Endometrial microvascular endothelial cells (primary cell): ENCODE measurements around the gene QPCT. TPM values are rescaled to one million over a fixed set of nuclear protein-coding genes. Genes with fewer than 3 reads are reported as not detected.

ENCODE experiments used
- in situ Hi-C: cut with HindIII; loops from 2 replicates; pipeline ENCODE4 v1.10.0; 2017; ENCODE audit warnings: low sequenced_read_pairs, low pct_unique_long_range_greater_than_20kb; ENCODE audit errors: inconsistent ontology term
- total RNA-seq: library from RNA; depleted of rRNA; stranded (reverse); fragments of >200 nt; gene quantifications from one replicate; pipeline ENCODE4 v1.2.3, GENCODE V29; 2015; ENCODE audit errors: inconsistent ontology term

QPCT gene
- total RNA-seq, 1 donor from 2014 or later, result 25.2 TPM

- in situ Hi-C loops, result no loop called here
Measured at GRCh38 chr2:37350034-37350433, 5.6 kb downstream of the QPCT start.

DNA sequence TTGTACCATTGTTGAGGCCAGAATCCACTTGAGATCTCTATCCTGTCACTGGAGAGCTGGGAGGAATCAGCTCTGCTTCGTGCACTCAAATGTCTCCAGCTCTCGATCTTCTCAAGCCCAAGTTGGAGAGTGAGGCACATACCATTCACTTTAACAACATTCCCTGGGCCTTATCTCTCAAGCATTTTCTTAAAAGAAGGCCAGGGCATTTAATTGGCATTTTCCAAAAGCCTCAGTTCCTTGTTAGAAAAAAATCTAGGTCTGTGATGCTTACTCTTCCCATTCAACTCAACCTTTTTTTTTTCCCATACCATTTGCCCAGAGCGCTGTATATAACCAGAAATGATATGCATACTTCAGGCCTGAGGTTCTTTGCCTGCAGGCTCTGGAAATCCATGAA, 10.1 kb downstream of the QPCT start:
- in situ Hi-C loops, result no loop called here

DNA sequence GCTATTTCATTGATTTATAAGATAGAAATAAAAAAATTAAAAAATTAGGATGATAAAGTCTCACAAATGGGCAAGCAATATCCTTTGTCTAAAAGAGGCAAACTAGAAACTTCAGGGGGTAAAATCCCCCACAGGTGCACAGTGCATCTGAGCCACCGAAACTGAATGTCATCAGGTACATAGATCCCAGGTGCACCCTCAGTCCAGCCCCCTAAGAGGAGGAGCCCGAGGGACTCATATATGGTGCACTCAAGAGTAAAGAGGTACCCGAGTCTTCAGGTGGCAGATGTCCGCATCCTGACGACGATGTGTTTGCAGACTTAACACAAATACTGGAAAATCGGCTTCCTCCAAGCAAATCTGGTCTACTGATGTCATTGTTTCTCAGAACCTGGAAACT, 11.3 kb downstream of the QPCT start:
- in situ Hi-C loops, result no loop called here

GRCh38 chr2:37356299-37356698, 11.9 kb downstream of the QPCT start:
- in situ Hi-C loops, result no loop called here

GRCh38 chr2:37357069-37357468, 12.6 kb downstream of the QPCT start:
- in situ Hi-C loops, result no loop called here

- in situ Hi-C loops, result no loop called here
Measured at GRCh38 chr2:37357530-37357929, 13.1 kb downstream of the QPCT start.

DNA sequence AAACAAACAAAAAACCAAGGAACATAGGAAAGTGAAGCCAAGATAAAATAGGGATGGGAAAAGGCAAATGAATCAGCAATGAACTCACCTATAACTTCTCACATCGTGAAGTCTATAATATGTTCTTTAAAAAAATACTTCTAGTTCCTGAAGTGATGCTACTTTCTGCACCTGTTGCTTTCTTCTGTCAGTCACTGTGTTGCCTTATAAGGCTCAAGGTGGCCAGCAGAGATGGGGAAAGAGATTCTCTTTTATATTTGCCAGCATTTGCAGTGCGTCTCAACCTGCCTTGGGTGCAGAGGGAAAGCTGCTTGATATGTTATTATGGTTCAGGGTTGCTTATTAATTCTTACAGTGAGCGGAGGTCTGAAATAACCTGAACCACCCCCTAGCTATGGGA, 14.0 kb downstream of the QPCT start:
- in situ Hi-C loops, result no loop called here

GRCh38 chr2:37361216-37361815, 16.9 kb downstream of the QPCT start:
- in situ Hi-C loops, result no loop called here

DNA sequence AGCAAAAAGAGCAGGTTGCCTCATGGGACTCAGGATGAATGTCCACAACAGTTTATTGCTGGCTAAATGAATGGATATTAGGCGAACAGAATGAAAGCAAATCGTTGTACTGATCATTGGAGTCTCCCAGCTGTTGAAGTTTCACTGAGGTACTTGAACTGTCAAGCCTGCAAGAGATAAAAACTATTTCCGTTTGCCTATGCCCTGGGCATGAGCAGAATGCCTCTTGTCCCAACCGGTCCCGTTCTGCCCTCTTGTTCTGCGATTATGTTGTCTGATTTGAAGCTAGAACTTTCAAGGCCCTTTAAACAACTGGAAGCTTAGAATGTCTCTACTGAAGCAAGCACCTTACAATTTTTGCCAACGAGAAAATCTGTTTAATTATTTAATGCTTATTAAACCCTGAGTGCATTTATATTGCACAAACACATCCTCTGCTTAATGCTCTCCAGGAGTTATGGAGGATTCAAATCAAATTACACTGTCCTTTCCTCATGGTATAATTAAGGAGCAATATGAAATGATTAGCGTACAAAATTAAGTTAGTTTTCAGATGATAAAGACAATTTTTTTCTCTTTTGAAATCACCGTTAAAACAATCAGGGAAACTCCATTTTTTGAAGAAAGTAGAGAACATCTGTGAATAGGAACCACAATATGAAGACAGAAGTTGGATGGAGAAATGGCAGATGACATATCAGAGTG, 17.7 kb downstream of the QPCT start:
- in situ Hi-C loops, result no loop called here

DNA sequence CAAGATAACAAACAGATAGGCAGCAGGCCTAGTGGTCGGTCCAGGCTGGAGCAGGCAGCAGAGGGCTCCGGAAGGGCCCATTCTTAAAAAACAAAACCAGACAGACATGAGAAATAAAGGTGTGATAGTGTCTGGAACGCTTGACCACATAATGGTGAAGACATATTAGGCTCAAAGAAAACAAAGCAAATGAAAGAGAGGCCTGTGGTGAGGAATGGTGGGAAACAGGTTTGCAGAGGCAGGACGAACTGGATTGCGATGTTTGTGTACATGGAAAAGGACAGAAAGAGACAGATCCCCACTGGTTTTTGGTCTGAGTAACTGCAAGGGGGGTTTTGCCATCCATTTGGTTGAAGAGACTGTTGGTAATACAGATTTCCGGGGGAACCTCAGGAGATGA, 19.9 kb downstream of the QPCT start:
- in situ Hi-C loops, result no loop called here

DNA sequence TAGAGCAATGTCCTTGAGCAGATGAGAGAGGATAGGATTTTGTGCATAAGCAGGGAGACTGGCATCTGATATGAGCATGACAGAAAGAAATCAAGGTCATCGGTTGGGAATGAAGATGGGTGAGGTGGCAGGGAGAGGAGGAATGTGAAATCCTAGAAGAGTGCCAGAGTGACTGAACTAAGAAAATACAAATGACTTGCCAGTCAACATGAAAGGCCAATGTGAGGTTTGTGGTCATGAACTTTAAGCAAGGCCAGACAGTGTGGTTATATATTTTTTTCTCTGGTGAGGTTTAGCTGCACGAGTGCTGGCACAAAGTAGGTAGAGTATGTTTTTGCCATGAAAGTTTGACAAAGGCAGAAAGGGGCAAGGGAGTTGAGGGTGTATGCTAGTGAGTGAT, 21.2 kb downstream of the QPCT start:
- in situ Hi-C loops, result no loop called here

GRCh38 chr2:37366773-37367172, 22.3 kb downstream of the QPCT start:
- in situ Hi-C loops, result no loop called here

- in situ Hi-C loops, result no loop called here
Measured at GRCh38 chr2:37367310-37367709, 22.9 kb downstream of the QPCT start.

DNA sequence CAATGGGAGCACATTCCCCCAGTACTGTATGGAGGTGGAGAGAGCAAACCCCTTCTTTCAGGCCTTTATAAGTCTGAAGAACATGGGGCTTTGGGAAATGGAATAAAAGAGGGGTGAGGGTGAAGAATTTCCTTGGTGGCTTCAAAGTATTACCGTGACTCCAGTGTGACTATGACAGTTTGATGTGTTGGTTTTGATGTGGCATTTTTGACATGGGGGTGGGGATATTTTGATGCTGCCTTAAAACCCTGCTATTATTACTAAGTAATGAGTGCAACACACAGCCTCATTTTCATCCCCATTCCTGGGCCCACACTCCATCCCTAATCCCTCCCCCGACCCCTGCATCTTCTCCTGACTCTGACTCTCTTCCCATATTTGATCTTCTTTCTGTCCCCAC, 23.6 kb downstream of the QPCT start:
- in situ Hi-C loops, result no loop called here

DNA sequence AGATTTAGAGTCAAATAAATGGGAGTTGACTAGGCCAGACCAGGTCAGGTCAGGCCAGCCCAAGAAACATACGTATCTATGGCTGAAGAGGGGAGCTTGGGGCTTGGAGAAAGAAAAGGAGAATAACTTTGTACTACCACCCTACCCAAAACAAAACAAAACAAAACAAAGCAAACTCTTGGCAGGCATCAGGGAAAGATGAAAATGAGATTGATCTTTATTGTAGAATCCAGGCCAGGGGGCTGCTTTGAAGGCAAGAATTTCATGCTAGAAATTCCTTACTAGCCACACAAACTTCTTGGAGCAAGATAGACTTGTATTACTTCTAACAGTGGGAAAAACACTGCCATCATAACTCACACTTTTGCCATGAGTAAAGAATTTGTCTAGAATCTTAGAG, 26.2 kb downstream of the QPCT start:
- in situ Hi-C loops, result no loop called here

DNA sequence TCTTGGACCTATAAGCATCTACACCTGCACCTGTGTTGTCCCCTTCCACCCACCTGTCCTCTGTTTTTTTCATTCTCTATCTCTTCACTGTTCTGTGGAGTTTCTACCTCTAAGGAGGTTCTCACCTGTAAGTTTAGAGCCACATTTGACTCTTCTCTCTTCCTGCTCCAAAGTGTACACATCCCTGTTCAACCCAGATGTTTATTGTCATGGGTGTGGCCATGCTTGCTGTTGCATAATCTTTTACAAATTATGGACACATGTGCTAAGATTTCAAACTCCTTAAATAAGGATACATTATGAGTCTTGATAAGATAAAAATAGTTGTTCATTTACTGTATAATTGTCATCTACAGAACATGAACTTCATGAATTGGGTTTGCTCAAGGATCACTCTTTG, 27.6 kb downstream of the QPCT start:
- in situ Hi-C loops, result no loop called here

- in situ Hi-C loops, result no loop called here
Measured at GRCh38 chr2:37375741-37376288, 31.4 kb downstream of the QPCT start.

- in situ Hi-C loops, result no loop called here
Measured at GRCh38 chr2:37376421-37377186, 32.2 kb downstream of the QPCT start.

- in situ Hi-C loops, result no loop called here
Measured at GRCh38 chr2:37377187-37377532, 32.7 kb downstream of the QPCT start.

DNA sequence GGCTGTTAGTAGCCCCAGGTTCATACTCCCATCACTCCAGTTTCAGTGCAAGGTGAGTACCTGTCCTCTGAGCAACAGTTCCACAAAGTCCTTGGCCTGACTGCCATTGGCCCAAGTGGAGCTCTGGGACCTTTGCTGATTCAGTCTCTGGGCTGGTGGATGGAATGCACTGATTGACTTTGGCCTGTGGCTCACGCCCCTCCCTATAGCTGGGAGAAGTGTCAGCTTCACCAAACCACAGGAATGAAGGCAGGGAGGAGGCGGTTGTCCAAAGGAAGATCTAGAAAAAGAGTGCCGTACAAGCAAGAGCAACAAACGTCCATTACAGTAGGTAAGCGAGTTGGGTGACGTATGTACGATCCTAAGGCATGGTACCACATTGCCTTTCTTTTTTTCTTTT, 34.0 kb downstream of the QPCT start:
- in situ Hi-C loops, result no loop called here
